Vagina (tissue), 2 donors: ENCODE data around the gene FANCC.

ENCODE experiments used
- POLR2A ChIP-seq, 2 donors: fragments of 450-650 bp; IDR thresholded peaks; one replicate each; pipeline ENCODE4 v1.6.1; 2017; ENCODE audit warnings: antibody characterized with exemption in 2 of 2, mild to moderate bottlenecking in 2 of 2, moderate library complexity in 2 of 2
- POLR2AphosphoS5 ChIP-seq, 2 donors: sonication (generic); formaldehyde crosslinking; IDR thresholded peaks; one replicate each; pipeline ENCODE4 v1.9.0; 2017; ENCODE audit warnings: antibody characterized with exemption in 2 of 2, mild to moderate bottlenecking in 2 of 2, low read depth in 1 of 2; ENCODE audit not compliant: insufficient read depth in 1 of 2
- TF ChIP-seq, protein P1 (sequence below), 3 experiments: fragments of 450-650 bp in 2 of 3; fragments of 200-600 bp in 1 of 3; sonication (generic) in 1 of 3; IDR thresholded peaks; one replicate each; pipeline ENCODE4 v1.5.1; 2017 to 2019; ENCODE audit warnings: antibody characterized with exemption in 3 of 3, mild to moderate bottlenecking in 2 of 3, moderate library complexity in 2 of 3

DNA sequence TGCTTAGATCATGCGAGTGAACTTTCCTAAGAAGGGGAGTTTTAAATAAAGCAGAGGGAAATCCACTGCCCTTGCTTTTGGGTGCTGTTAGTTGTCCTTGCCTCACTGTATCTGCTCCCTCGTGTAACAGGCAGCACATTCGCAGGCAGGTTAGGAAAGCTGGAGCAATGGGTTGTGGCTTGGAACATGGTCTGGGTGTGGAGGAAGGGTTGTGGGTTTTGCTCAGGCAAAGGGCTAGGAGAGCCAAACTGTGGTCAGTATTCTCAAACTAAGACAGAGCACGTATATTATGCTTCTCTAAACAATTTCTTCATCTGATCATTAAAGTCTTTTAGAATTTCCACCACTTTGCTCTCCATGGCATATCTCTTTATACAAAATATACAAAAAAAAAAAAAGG is 135.7 kb downstream of the FANCC start:
- no peak for TF ChIP-seq POLR2A (IDR thresholded peaks at IDR 0.05)
- TF ChIP-seq, protein P1, sequence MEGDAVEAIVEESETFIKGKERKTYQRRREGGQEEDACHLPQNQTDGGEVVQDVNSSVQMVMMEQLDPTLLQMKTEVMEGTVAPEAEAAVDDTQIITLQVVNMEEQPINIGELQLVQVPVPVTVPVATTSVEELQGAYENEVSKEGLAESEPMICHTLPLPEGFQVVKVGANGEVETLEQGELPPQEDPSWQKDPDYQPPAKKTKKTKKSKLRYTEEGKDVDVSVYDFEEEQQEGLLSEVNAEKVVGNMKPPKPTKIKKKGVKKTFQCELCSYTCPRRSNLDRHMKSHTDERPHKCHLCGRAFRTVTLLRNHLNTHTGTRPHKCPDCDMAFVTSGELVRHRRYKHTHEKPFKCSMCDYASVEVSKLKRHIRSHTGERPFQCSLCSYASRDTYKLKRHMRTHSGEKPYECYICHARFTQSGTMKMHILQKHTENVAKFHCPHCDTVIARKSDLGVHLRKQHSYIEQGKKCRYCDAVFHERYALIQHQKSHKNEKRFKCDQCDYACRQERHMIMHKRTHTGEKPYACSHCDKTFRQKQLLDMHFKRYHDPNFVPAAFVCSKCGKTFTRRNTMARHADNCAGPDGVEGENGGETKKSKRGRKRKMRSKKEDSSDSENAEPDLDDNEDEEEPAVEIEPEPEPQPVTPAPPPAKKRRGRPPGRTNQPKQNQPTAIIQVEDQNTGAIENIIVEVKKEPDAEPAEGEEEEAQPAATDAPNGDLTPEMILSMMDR (IDR thresholded peaks at IDR 0.05) = no peak
- TF ChIP-seq POLR2AphosphoS5 (IDR thresholded peaks at IDR 0.05; ENCODE audit: insufficient read depth in 1 of 2, low read depth in 1 of 2) = no peak
